C4-2B (cell line): Measurements from ENCODE around the gene ACAP3.

Experiments used
- H3K27ac ChIP-seq: fragments of 450-650 bp; 2 replicates; pipeline ENCODE4 v1.5.1; 2017
- ZFX ChIP-seq: fragments of 450-650 bp; IDR thresholded peaks from 2 replicates; pipeline ENCODE4 v1.6.1; 2017
- TF ChIP-seq, protein P1 (sequence below): fragments of 450-650 bp; conservative IDR thresholded peaks from 2 replicates; pipeline ENCODE4 v1.5.1; 2017; ENCODE audit warnings: mild to moderate bottlenecking

The ACAP3 gene

DNA sequence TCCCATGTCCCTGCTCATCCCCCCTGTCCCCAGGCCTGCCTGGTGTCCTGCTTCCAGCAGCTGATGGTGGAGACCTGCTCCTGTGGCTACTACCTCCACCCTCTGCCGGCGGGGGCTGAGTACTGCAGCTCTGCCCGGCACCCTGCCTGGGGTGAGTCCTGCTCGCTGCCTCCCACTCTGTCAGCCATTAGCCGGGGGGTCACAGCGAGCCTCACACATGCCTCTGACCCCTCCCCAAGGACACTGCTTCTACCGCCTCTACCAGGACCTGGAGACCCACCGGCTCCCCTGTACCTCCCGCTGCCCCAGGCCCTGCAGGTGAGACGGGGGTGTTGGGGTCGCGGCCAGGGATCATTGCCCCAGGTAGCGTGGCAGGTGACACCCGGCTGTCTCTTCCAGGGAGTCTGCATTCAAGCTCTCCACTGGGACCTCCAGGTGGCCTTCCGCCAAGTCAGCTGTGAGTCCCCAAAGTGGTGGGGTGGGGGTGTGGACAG, 17.4 kb downstream of the ACAP3 start:
- TF ChIP-seq, protein P1, sequence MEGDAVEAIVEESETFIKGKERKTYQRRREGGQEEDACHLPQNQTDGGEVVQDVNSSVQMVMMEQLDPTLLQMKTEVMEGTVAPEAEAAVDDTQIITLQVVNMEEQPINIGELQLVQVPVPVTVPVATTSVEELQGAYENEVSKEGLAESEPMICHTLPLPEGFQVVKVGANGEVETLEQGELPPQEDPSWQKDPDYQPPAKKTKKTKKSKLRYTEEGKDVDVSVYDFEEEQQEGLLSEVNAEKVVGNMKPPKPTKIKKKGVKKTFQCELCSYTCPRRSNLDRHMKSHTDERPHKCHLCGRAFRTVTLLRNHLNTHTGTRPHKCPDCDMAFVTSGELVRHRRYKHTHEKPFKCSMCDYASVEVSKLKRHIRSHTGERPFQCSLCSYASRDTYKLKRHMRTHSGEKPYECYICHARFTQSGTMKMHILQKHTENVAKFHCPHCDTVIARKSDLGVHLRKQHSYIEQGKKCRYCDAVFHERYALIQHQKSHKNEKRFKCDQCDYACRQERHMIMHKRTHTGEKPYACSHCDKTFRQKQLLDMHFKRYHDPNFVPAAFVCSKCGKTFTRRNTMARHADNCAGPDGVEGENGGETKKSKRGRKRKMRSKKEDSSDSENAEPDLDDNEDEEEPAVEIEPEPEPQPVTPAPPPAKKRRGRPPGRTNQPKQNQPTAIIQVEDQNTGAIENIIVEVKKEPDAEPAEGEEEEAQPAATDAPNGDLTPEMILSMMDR, result peak; percentile 78
- TF ChIP-seq ZFX, result no peak
- H3K27ac ChIP-seq, result no peak overlapping the region

GRCh38 chr1:1287288-1288110, 20.2 kb downstream of the ACAP3 start:
- no peak for TF ChIP-seq ZFX
- TF ChIP-seq, protein P1, result no peak
- H3K27ac ChIP-seq, result no peak overlapping the region

DNA sequence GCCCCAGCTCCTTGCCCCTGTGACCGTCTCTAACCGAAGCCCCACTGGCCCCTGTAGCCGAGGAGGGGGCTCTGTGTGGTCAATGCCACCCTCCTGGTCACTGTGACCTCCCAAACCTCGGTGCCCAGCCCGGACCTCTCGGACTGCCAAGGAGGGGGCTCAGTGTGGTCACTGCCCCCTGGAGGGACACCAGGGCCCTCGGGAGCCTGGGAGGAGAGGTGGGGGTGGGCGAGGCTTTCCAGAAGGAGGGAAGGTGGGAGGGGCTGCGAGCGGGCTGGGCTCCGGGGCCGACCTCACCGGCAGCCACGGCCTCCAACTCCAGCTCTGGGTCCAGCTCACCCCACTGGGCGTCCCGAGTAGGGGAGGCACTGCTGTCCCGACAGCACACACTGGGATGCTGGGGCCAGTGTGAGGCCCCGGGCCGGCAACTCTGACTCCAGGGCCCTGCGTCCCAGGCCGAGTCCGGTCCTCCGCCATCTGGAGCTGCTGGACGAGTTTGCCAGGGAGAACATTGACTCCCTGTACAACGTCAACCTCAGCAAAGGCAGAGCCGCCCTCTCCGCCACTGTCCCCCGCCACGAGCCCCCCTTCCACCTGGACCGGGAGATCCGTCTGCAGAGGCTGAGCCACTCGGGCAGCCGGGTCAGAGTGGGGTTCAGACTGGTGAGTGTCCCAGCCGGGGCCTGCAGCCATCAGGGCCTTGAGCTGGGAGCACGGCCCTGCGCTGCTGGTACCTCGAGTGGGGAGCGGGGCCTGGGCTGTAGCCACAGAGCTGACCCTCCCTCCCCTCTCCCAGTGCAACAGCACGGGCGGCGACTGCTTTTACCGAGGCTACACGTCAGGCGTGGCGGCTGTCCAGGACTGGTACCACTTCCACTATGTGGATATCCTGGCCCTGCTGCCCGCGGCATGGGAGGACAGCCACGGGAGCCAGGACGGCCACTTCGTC, 21.1 kb downstream of the ACAP3 start:
- no peak overlapping the region for H3K27ac ChIP-seq
- no peak for TF ChIP-seq ZFX
- TF ChIP-seq, protein P1, result no peak

GRCh38 chr1:1285611-1286311, 22.0 kb downstream of the ACAP3 start:
- TF ChIP-seq ZFX, result no peak
- TF ChIP-seq, protein P1, result no peak

DNA sequence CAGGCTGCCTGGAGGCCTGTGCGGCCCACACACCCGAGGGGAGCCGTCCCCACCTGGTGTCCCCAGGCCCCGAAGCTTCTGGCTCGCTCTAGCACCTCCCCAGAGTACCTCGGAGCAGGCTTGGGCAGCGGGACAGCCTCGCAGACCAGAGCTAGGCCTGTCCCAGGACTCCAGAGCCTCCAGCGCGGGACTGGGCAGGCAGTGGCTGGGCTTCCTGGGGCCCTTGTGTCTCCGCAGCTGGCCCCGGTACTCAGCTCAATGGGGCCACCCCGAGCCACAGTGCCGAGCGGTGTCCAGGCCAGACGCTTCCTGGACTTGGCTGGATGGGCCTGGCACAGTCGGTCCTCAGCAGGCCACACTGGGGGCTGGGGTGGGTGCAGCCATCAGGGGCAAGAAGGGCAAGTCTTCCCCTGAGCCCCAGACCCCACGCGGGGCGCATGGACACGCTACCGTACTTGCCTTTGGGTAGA, 22.6 kb downstream of the ACAP3 start:
- no peak overlapping the region for H3K27ac ChIP-seq
- TF ChIP-seq, protein P1, result no peak
- TF ChIP-seq ZFX, result no peak

More at GRCh38 chr1:1285611-1286311, 22.0 kb downstream of the ACAP3 start:
- no peak overlapping the region for H3K27ac ChIP-seq

GRCh38 chr1:1284221-1285101, 23.3 kb downstream of the ACAP3 start:
- TF ChIP-seq, protein P1, result no peak

More at GRCh38 chr1:1284221-1285101, 23.3 kb downstream of the ACAP3 start:
- H3K27ac ChIP-seq, result no peak overlapping the region
